Measurements from ENCODE around the gene BOD1.
A peak's percentile ranks its signal among the peaks of the same experiment; 100 is the strongest.

BOD1 gene

GRCh38 chr5:173640156-173640804 lies 23.8 kb upstream of the BOD1 start:
- DNase-seq (ENCODE audit: low spot score), result no peak

GRCh38 chr5:173638126-173639040 lies 21.9 kb upstream of the BOD1 start:
- DNase-seq (ENCODE audit: low spot score), result no peak

GRCh38 chr5:173637340-173637739 lies 20.9 kb upstream of the BOD1 start:
- no peak for DNase-seq (ENCODE audit: low spot score)

- no peak for DNase-seq (ENCODE audit: low spot score)
Observed at GRCh38 chr5:173634465-173634983, 18.1 kb upstream of the BOD1 start.

GRCh38 chr5:173633304-173633703 lies 16.9 kb upstream of the BOD1 start:
- peak; percentile 38 for DNase-seq (ENCODE audit: low spot score)

- no peak for DNase-seq (ENCODE audit: low spot score)
Observed at GRCh38 chr5:173631478-173631877, 15.0 kb upstream of the BOD1 start.

GRCh38 chr5:173630724-173631365 lies 14.4 kb upstream of the BOD1 start:
- DNase-seq (ENCODE audit: low spot score), result no peak

GRCh38 chr5:173629628-173630027 lies 13.2 kb upstream of the BOD1 start:
- peak; percentile 59 for DNase-seq (ENCODE audit: low spot score)

GRCh38 chr5:173628501-173628900 lies 12.1 kb upstream of the BOD1 start:
- no peak for DNase-seq (ENCODE audit: low spot score)

GRCh38 chr5:173627860-173628392 lies 11.5 kb upstream of the BOD1 start:
- no peak for DNase-seq (ENCODE audit: low spot score)

- DNase-seq (ENCODE audit: low spot score), result no peak
Observed at GRCh38 chr5:173627271-173627670, 10.8 kb upstream of the BOD1 start.

- no peak for DNase-seq (ENCODE audit: low spot score)
Observed at GRCh38 chr5:173626505-173626820, 10.0 kb upstream of the BOD1 start.

GRCh38 chr5:173625673-173626504 lies 9.4 kb upstream of the BOD1 start:
- DNase-seq (ENCODE audit: low spot score), result peak; percentile 67

- no peak for DNase-seq (ENCODE audit: low spot score)
Observed at GRCh38 chr5:173625261-173625660, 8.8 kb upstream of the BOD1 start.

- no peak for DNase-seq (ENCODE audit: low spot score)
Observed at GRCh38 chr5:173624282-173624681, 7.8 kb upstream of the BOD1 start.

- DNase-seq (ENCODE audit: low spot score), result no peak
Observed at GRCh38 chr5:173623789-173624188, 7.3 kb upstream of the BOD1 start.

- no peak for DNase-seq (ENCODE audit: low spot score)
Observed at GRCh38 chr5:173623296-173623771, 6.9 kb upstream of the BOD1 start.

- no peak for DNase-seq (ENCODE audit: low spot score)
Observed at GRCh38 chr5:173622183-173623047, 6.0 kb upstream of the BOD1 start.

GRCh38 chr5:173620784-173621183 lies 4.3 kb upstream of the BOD1 start:
- no peak for DNase-seq (ENCODE audit: low spot score)

- DNase-seq (ENCODE audit: low spot score), result peak; percentile 86
Observed at GRCh38 chr5:173618927-173619519, 2.6 kb upstream of the BOD1 start.
